SW 1271 (cell line): ENCODE measurements around the gene PRSS8.

Source experiments
- DNase-seq, 2 experiments: peaks; one replicate each; lab custom pipeline; 2025; lab: John Stamatoyannopoulos, UW

The PRSS8 gene

GRCh38 chr16:31128711-31129567 lies 6.6 kb downstream of the PRSS8 start:
- no peak for DNase-seq

GRCh38 chr16:31127182-31127581 lies 8.3 kb downstream of the PRSS8 start:
- DNase-seq, result no peak

DNA sequence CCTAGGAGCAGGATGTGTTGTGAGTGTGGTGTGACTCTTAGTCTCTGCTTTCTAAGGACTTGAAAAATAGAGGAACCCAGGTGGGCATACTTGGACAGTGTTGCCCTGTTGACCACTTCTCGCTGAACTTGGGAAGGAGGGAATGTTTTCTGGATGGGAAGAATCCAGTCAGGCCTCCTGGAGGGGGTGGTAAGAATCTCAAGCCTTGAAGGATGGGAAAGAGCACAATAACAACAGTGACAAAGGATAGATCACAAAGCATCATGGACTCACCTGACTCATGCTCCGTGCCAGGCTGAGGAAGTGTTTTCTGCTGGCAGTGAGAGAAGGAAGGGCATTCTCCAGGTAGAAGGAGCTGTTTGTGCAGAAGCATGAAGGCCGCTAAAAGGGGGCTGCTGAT lies 9.7 kb downstream of the PRSS8 start:
- no peak for DNase-seq

- no peak for DNase-seq
Observed at GRCh38 chr16:31120129-31120528, 15.4 kb downstream of the PRSS8 start.

DNA sequence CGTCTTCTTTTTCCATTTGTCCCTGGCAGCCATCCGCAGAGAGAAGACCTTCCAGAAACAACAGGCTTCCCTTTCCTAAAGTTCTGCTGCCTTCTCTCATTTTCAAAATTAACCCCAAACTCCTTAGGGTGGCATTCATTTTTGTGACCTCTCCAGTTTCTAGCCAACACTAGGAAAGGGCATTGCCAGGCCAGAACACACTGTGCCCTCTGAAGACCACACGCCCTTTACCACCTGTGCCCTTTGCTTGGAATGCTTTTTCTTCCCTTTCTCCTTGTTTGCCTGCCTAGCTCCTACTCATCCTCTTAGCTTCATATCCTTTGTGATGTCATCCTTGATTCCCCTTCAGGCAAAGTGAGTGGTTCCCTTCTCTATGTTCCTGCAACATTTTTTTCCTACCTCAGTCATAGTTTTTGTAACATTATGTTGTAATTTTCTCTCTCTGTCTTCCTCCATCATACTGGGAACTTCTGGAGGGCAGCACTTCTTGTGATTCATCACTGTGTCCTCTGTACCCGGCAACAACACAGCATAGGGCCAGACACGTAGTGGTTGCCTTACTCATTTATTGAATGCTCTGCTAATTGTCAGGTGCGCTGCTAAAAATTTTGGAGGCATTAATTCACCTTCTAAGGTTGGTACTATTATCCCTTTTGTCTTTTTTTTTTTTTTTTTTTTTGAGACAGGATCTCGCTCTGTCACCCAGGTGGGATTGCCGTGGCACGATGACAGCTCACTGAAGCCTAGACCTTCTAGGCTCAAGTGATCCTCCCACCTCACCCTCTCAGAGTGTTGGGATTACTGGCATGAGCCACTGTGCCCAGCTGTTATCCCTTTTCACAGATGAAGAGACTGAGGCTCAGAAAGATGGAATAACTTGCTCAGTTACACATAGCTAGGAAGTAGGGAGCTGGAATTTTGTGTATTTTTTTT lies 17.0 kb downstream of the PRSS8 start:
- DNase-seq, result no peak

GRCh38 chr16:31117384-31118222 lies 17.9 kb downstream of the PRSS8 start, which contains the start of gene KAT8:
TSS of gene KAT8 (plus strand) at chr16:31117664. CDS start at chr16:31117682, 18 bp downstream.
- peak; percentile 95 to 98 for DNase-seq

- DNase-seq, result no peak
Observed at GRCh38 chr16:31114468-31114867, 21.1 kb downstream of the PRSS8 start.

DNA sequence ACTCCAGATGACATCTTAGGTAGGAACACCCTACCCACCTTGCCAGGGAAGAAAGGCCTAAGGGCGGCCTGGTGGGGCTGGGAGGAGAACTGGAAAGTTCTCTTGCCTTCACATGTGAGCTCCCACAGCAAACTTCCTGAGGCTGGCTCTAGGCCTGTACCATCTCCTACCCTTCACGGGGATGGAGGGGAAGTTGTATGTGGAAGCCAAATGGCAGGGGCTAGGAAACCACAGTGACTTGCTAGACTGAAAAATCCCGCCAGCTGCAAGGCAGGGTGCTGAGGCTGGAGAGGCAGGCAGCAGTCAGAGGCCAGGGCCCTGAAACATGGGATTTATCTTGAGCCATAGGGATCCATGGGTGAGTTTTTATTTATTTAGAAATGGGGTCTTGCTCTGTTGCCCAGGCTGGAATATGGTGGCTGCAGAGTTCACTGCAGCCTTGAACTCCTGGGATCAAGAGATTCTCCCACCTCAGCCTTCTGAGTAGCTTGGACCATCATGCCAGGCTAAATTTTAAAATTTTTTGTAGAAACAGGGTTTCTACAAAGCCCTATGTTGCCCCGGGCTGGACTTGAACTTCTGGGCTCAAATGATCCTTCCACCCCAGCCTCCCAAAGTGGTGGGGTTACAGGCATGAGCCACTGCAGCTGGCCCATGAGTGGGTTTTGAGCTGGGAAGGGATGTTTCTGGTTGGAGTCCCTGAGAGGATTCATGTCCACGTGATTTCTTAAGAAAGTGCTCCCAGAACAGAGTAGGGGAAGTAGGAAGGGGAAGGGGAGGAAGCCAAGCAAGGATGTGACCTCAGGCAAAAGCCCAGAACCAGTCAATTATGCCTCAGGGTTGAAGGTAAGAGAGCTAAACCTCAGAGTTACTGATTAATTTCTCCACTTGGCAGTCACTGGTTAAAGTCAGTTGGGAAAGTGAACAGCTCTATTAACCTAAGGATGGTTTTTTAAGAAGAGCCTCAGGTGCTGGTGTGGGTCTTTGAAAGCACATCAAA lies 22.1 kb downstream of the PRSS8 start:
- no peak for DNase-seq

- no peak for DNase-seq
Observed at GRCh38 chr16:31112711-31113110, 22.8 kb downstream of the PRSS8 start.

- DNase-seq, result no peak
Observed at GRCh38 chr16:31111881-31112466, 23.6 kb downstream of the PRSS8 start.

- DNase-seq, result no peak
Observed at GRCh38 chr16:31110106-31111034, 25.2 kb downstream of the PRSS8 start.

DNA sequence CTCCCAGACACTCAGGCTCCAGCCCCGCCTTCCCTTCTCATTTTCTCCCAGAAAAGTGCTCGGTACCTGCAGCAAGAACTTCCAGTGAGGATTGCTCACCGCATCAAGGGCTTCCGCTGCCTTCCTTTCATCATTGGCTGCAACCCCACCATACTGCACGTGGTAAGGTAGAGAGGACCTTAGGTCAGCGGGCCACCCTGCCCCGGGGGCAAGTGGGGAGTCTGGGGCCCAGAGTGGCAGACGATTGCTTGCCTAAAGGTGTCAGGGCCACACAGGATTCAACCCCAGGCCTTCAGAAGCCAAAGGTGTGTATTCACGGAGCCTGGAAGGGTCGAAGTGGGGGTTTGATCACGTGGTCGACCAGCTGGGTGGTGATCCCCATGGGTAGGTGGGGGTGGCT lies 25.9 kb downstream of the PRSS8 start:
- DNase-seq, result no peak

GRCh38 chr16:31108794-31109558 lies 26.6 kb downstream of the PRSS8 start:
- DNase-seq, result no peak

- DNase-seq, result peak in 1 of 2 experiments; percentile 69
Observed at GRCh38 chr16:31108035-31108793, 27.3 kb downstream of the PRSS8 start, which contains the start of gene BCKDK. TSS of gene BCKDK (plus strand) at chr16:31108386. CDS start at chr16:31109224, 838 bp downstream.

DNA sequence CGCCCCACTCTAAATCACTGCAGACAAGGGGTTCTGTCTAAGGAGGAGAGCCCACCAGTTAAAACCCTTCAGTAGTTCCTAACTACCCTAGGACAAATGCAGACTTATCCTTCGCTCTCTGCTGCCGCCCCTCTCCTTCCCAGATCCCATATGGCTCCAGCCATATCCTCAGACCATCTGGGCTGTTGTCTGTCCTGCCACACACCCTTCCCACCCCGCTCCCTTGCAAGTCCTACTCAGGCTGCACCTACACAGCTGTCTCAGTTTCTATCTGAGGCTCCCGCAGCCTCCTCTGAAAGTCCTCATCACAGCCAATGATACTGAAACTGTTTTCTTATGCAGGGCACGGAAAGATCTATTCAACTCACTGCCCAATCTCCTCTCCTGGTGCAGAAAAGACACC lies 28.1 kb downstream of the PRSS8 start:
- no peak for DNase-seq

GRCh38 chr16:31106509-31107464 lies 28.7 kb downstream of the PRSS8 start:
- no peak for DNase-seq
